HEK293 (cell line): ENCODE results near the gene STATH.

Experiments used
- CTCF ChIA-PET: fragments of 350-600 bp; formaldehyde crosslinking; extraction: SDS; loops from one replicate; lab custom pipeline; 2021; ENCODE audit warnings: antibody characterized with exemption; lab: Yijun Ruan, JAX
- POLR2A ChIA-PET: fragments of 300-600 bp; formaldehyde crosslinking; extraction: SDS; loops from one replicate; lab custom pipeline; 2020; ENCODE audit warnings: antibody characterized with exemption, inconsistent platforms; lab: Yijun Ruan, JAX
- H3K27ac ChIP-seq: fragments of 200-500 bp; sonication (Bioruptor generic); 2 replicates; pipeline ENCODE4 v1.5.1; 2014; ENCODE audit warnings: low read depth, low read length, control low read depth, inconsistent platforms; ENCODE audit errors: extremely low read depth
- H3K36me3 ChIP-seq, 2 experiments: fragments of 200-500 bp in 1 of 2; sonication (Bioruptor generic) in 1 of 2; 1 replicate in 1 of 2; 2 replicates in 1 of 2; pipeline ENCODE4 v1.5.1; 2014 to 2017; ENCODE audit warnings: inconsistent platforms in 2 of 2, low read length in 2 of 2; ENCODE audit not compliant: control insufficient read depth in 2 of 2, insufficient read depth in 1 of 2
- H3K4me1 ChIP-seq: fragments of 200-500 bp; sonication (Bioruptor generic); 2 replicates; pipeline ENCODE4 v1.5.1; 2014; ENCODE audit warnings: mild to moderate bottlenecking, low read length, inconsistent platforms; ENCODE audit not compliant: control insufficient read depth, insufficient read depth
- H3K4me3 ChIP-seq: 2 replicates; pipeline ENCODE4 v1.5.1; 2011; ENCODE audit warnings: low read depth, mild to moderate bottlenecking, control low read depth, low read length, moderate library complexity
- H3K9me3 ChIP-seq: fragments of 200-500 bp; sonication (Bioruptor generic); 2 replicates; pipeline ENCODE4 v1.5.1; 2014; ENCODE audit warnings: low read depth, low read length, inconsistent platforms; ENCODE audit not compliant: control insufficient read depth, insufficient read depth
- FEZF1 ChIP-seq: fragments of 450-650 bp; formaldehyde crosslinking; IDR thresholded peaks from 2 replicates; pipeline ENCODE4 v1.5.1; 2016; ENCODE audit warnings: missing biosample characterization, missing genetic modification characterization
- GLI2 ChIP-seq: fragments of 450-650 bp; formaldehyde crosslinking; IDR thresholded peaks from 2 replicates; pipeline ENCODE4; 2017; ENCODE audit warnings: missing biosample characterization, missing genetic modification characterization, low read depth, borderline replicate concordance
- HIC1 ChIP-seq: fragments of 450-650 bp; formaldehyde crosslinking; IDR thresholded peaks from 2 replicates; pipeline ENCODE4 v1.5.1; 2016; ENCODE audit warnings: missing biosample characterization, missing genetic modification characterization
- MYNN ChIP-seq: fragments of 450-650 bp; formaldehyde crosslinking; IDR thresholded peaks from 2 replicates; pipeline ENCODE4 v1.5.1; 2016; ENCODE audit warnings: missing biosample characterization, missing genetic modification characterization, borderline replicate concordance
- PATZ1 ChIP-seq: fragments of 450-650 bp; formaldehyde crosslinking; IDR thresholded peaks from 2 replicates; pipeline ENCODE4 v1.5.1; 2016; ENCODE audit warnings: missing biosample characterization, missing genetic modification characterization
- PBX3 ChIP-seq: sonication (generic); formaldehyde crosslinking; IDR thresholded peaks from 2 replicates; pipeline ENCODE4 v1.8.1; 2022; ENCODE audit warnings: mild to moderate bottlenecking, moderate library complexity, missing genetic modification reagents
- WT1 ChIP-seq: fragments of 450-650 bp; formaldehyde crosslinking; IDR thresholded peaks from 2 replicates; pipeline ENCODE4 v1.5.1; 2016; ENCODE audit warnings: missing biosample characterization, missing genetic modification characterization
- ZBTB49 ChIP-seq: fragments of 450-650 bp; formaldehyde crosslinking; IDR thresholded peaks from 2 replicates; pipeline ENCODE4 v1.5.1; 2016; ENCODE audit warnings: missing biosample characterization, missing genetic modification characterization, low read depth
- ZNF114 ChIP-seq: fragments of 450-650 bp; formaldehyde crosslinking; IDR thresholded peaks from 2 replicates; pipeline ENCODE4 v1.5.0; 2017; ENCODE audit warnings: missing biosample characterization, missing genetic modification characterization
- ZNF148 ChIP-seq: fragments of 450-650 bp; formaldehyde crosslinking; IDR thresholded peaks from 2 replicates; pipeline ENCODE4 v1.5.0; 2017; ENCODE audit warnings: missing biosample characterization, missing genetic modification characterization, borderline replicate concordance
- ZNF26 ChIP-seq: fragments of 450-650 bp; formaldehyde crosslinking; IDR thresholded peaks from 2 replicates; pipeline ENCODE4 v1.5.1; 2016; ENCODE audit warnings: missing biosample characterization, missing genetic modification characterization
- ZNF266 ChIP-seq: fragments of 450-650 bp; formaldehyde crosslinking; IDR thresholded peaks from 2 replicates; pipeline ENCODE4 v1.5.1; 2016; ENCODE audit warnings: missing biosample characterization, missing genetic modification characterization, low read depth
- ZNF311 ChIP-seq: fragments of 450-650 bp; formaldehyde crosslinking; IDR thresholded peaks from 2 replicates; pipeline ENCODE4 v1.5.1; 2017; ENCODE audit warnings: missing biosample characterization, missing genetic modification characterization, borderline replicate concordance
- ZNF658 ChIP-seq: fragments of 450-650 bp; formaldehyde crosslinking; IDR thresholded peaks from 2 replicates; pipeline ENCODE4; 2016; ENCODE audit warnings: missing biosample characterization, missing genetic modification characterization
- ZNF670 ChIP-seq: fragments of 450-650 bp; formaldehyde crosslinking; IDR thresholded peaks from 2 replicates; pipeline ENCODE4 v1.5.1; 2016; ENCODE audit warnings: missing biosample characterization, missing genetic modification characterization, low read depth
- ZNF768 ChIP-seq: fragments of 450-650 bp; formaldehyde crosslinking; IDR thresholded peaks from 2 replicates; pipeline ENCODE4 v1.5.1; 2018; ENCODE audit warnings: missing biosample characterization, mild to moderate bottlenecking, missing genetic modification characterization
- ZNF843 ChIP-seq: fragments of 450-650 bp; formaldehyde crosslinking; IDR thresholded peaks from 2 replicates; pipeline ENCODE4 v1.5.1; 2016; ENCODE audit warnings: missing biosample characterization, missing genetic modification characterization
- ZSCAN18 ChIP-seq: fragments of 450-650 bp; formaldehyde crosslinking; IDR thresholded peaks from 2 replicates; pipeline ENCODE4 v1.5.1; 2016; ENCODE audit warnings: missing biosample characterization, missing genetic modification characterization
- ZSCAN30 ChIP-seq: fragments of 450-650 bp; IDR thresholded peaks from 2 replicates; pipeline ENCODE4 v1.5.1; 2018; ENCODE audit warnings: missing biosample characterization, mild to moderate bottlenecking, missing genetic modification characterization, moderate library complexity
- ZSCAN4 ChIP-seq: fragments of 450-650 bp; formaldehyde crosslinking; IDR thresholded peaks from 2 replicates; pipeline ENCODE4 v1.5.1; 2017; ENCODE audit warnings: missing biosample characterization, missing genetic modification characterization

The STATH gene

GRCh38 chr4:70023218-70023617 lies 27.5 kb downstream of the STATH start:
- POLR2A ChIA-PET, result no interaction called here
- Histone ChIP-seq H3K4me1 (no peaks in the 10 kb centered on the region), H3K9me3 (no peaks in the 10 kb centered on the region), H3K27ac (no peak overlapping the region), H3K4me3 (no peak overlapping the region), H3K36me3 (no peaks in the 10 kb centered on the region)
- TF ChIP-seq ZNF658, result no peak
- no peak for TF ChIP-seq ZBTB49 (tag by site-specific recombination)
- no peak for TF ChIP-seq GLI2
- no peak for TF ChIP-seq PBX3 (CRISPR knock-in tag)
- TF ChIP-seq PATZ1 (tag by site-specific recombination), result no peak
- TF ChIP-seq ZNF768 (tag by site-specific recombination), result no peak
- no peak for TF ChIP-seq ZNF266 (tag by site-specific recombination)
- TF ChIP-seq WT1 (tag by site-specific recombination), result no peak
- no peak for TF ChIP-seq ZSCAN30
- no peak for TF ChIP-seq ZNF843 (tag by site-specific recombination)
- CTCF ChIA-PET, result no interaction called here

GRCh38 chr4:70027011-70027410 lies 31.2 kb downstream of the STATH start:
- Histone ChIP-seq H3K27ac (no peak overlapping the region), H3K4me3 (no peak overlapping the region), H3K36me3 (no peaks in the 10 kb centered on the region), H3K9me3 (no peaks in the 10 kb centered on the region), H3K4me1 (no peaks in the 10 kb centered on the region)
- no peak for TF ChIP-seq ZNF148 (tag by site-specific recombination)
- no peak for TF ChIP-seq HIC1 (tag by site-specific recombination)
- TF ChIP-seq MYNN (tag by site-specific recombination), result no peak
- TF ChIP-seq ZNF114, result no peak
- no peak for TF ChIP-seq ZNF311 (tag by site-specific recombination)
- no peak for TF ChIP-seq FEZF1 (tag by site-specific recombination)
- no peak for TF ChIP-seq ZNF26
- no peak for TF ChIP-seq ZSCAN18 (tag by site-specific recombination)
- TF ChIP-seq ZNF670 (tag by site-specific recombination), result no peak
- no peak for TF ChIP-seq ZSCAN4 (tag by site-specific recombination)
- ChIA-PET POLR2A (no interaction called here), CTCF (no interaction called here)
